ENCODE results near the gene ELOVL1.

GRCh38 chr1:43349594-43350306, 18.1 kb downstream of the ELOVL1 start:
- TF ChIP-seq CTCF (IDR thresholded peaks at IDR 0.05; ENCODE audit: insufficient read depth, low read length) (no peak), REST (IDR thresholded peaks at IDR 0.05; ENCODE audit: insufficient replicate concordance, low read depth) (no peak), SPI1 (IDR thresholded peaks at IDR 0.05; ENCODE audit: borderline replicate concordance, low read depth) (no peak)
